ENCODE results near the gene UPF2. TPM values are rescaled to one million over a fixed set of nuclear protein-coding genes. Genes with fewer than 3 reads are reported as not detected.

Gene UPF2
- total and polyA plus RNA-seq, 10 of the 15 experiments (the other 5 are each of a cell fraction or from before 2014, with no cell fraction given), result 21.0 to 44.4 (median 25.9) TPM

- SMC1A ChIA-PET (ENCODE audit: uncharacterized antibody, unreplicated experiment), result interaction anchor here (1.7 kb wide), 1 partner anchor 17 kb away, joined by 5 read pairs; no protein-coding TSS in a partner anchor
- TF ChIP-seq IKZF1 (conservative IDR thresholded peaks at IDR 0.05), result no peak
Measured at GRCh38 chr10:12056748-12057147, 14.1 kb upstream of the UPF2 start.

GRCh38 chr10:12055732-12056131 lies 13.1 kb upstream of the UPF2 start:
- RAD21 ChIA-PET (ENCODE audit: unreplicated experiment), result interaction anchor here (1.2 to 1.5 kb wide), 2 partner anchors 13 to 30 kb away, joined by 4 to 7 read pairs; partner anchors contain the start of gene UPF2
- no peaks in the 10 kb centered on the region for H4K20me1 ChIP-seq (ENCODE audit: control insufficient read depth, insufficient read depth)
- no TSS peak for BruUV-seq (replicated peaks)
- TF ChIP-seq NFYB (IDR thresholded peaks at IDR 0.05; ENCODE audit: insufficient read depth, low read depth, low read length) (no peak), ETV6 (conservative IDR thresholded peaks at IDR 0.05 in 1 of 2, IDR thresholded peaks at IDR 0.05 in 1 of 2; ENCODE audit: borderline replicate concordance in 1 of 2, low read depth in 1 of 2) (no peak), ZBTB4 (CRISPR knock-in tag; IDR thresholded peaks at IDR 0.05) (no peak), CHD1 (IDR thresholded peaks at IDR 0.05; ENCODE audit: low read depth, low read length) (no peak), HDAC2 (IDR thresholded peaks at IDR 0.05) (no peak), ZZZ3 (IDR thresholded peaks at IDR 0.05; ENCODE audit: control insufficient read depth, insufficient read length, low read depth) (no peak), ATF2 (IDR thresholded peaks at IDR 0.05; ENCODE audit: low read length) (no peak), PAX8 (IDR thresholded peaks at IDR 0.05) (no peak), YY1 (IDR thresholded peaks at IDR 0.05; ENCODE audit: low read depth, low read length) (no peak), CBFB (IDR thresholded peaks at IDR 0.05; ENCODE audit: low read depth) (no peak), CBX3 (IDR thresholded peaks at IDR 0.05; ENCODE audit: borderline replicate concordance, low read depth) (no peak)

More at GRCh38 chr10:12056748-12057147, 14.1 kb upstream of the UPF2 start:
- H3K27ac ChIP-seq (ENCODE audit: control insufficient read depth, insufficient read depth), result no peak overlapping the region
- ChIA-PET CTCF (no interaction called here), RAD21 (ENCODE audit: unreplicated experiment) (interaction anchor here (0.7 to 1.5 kb wide), 2 partner anchors 31 to 283 kb away, joined by 4 read pairs; no protein-coding TSS in a partner anchor), POLR2A (interaction anchor here (0.6 to 1.0 kb wide), 3 partner anchors 47 to 107 kb away, joined by 3 to 9 read pairs (median 5); no protein-coding TSS in a partner anchor)
- in situ Hi-C loops (cut with MboI), result no loop called here
- H3K9me3 ChIP-seq (replicated peaks; ENCODE audit: control insufficient read depth, insufficient read depth, low read length), result no peaks in the 10 kb centered on the region
- DNase-seq (ENCODE audit: low read depth, low spot score), result no peak
- no peak overlapping the region for H3K9ac ChIP-seq (ENCODE audit: control insufficient read depth, insufficient read depth, low read length)
- H3K36me3 ChIP-seq (ENCODE audit: control insufficient read depth in 2 of 2, insufficient read depth in 2 of 2, low read length in 1 of 2), result no peaks in the 10 kb centered on the region
- H3K79me2 ChIP-seq (ENCODE audit: control insufficient read depth, insufficient read depth, low read length), result no peaks in the 10 kb centered on the region
- 75% methylated on average over 4 of the region's 4 CpGs for WGBS (ENCODE audit: insufficient coverage, insufficient replicate concordance, low lambda C conversion rate, missing lambda C conversion rate)
- no peak overlapping the region for H3K4me2 ChIP-seq (ENCODE audit: control insufficient read depth, insufficient read depth)
- no TSS peak for BruUV-seq (replicated peaks)
- no peak for ATAC-seq
- no peak overlapping the region for H3K4me3 ChIP-seq
- H2AFZ ChIP-seq (ENCODE audit: control insufficient read depth, low read depth, low read length), result no peak overlapping the region
- H3K4me1 ChIP-seq (ENCODE audit: control insufficient read depth, insufficient read depth, low read length), result peaks cover 15% of the 10 kb centered on the region
- no peak for FAIRE-seq
- H4K20me1 ChIP-seq (ENCODE audit: control insufficient read depth, insufficient read depth), result no peaks in the 10 kb centered on the region
- no peaks in the 10 kb centered on the region for H3K27me3 ChIP-seq (replicated peaks in 1 of 2; ENCODE audit: control insufficient read depth in 2 of 2, insufficient read depth in 2 of 2, low read length in 1 of 2)
- intact Hi-C loops (cut with micrococcal nuclease; ENCODE audit: unreplicated experiment), result no loop called here

More at GRCh38 chr10:12055732-12056131, 13.1 kb upstream of the UPF2 start:
- Histone ChIP-seq H3K4me2 (ENCODE audit: control insufficient read depth, insufficient read depth) (no peak overlapping the region), H3K4me3 (no peak overlapping the region), H3K9ac (ENCODE audit: control insufficient read depth, insufficient read depth, low read length) (no peak overlapping the region), H3K27ac (ENCODE audit: control insufficient read depth, insufficient read depth) (no peak overlapping the region), H3K4me1 (ENCODE audit: control insufficient read depth, insufficient read depth, low read length) (peaks cover 24% of the 10 kb centered on the region), H3K79me2 (ENCODE audit: control insufficient read depth, insufficient read depth, low read length) (no peaks in the 10 kb centered on the region), H2AFZ (ENCODE audit: control insufficient read depth, low read depth, low read length) (no peak overlapping the region), H3K9me3 (replicated peaks; ENCODE audit: control insufficient read depth, insufficient read depth, low read length) (no peaks in the 10 kb centered on the region), H3K27me3 (replicated peaks in 1 of 2; ENCODE audit: control insufficient read depth in 2 of 2, insufficient read depth in 2 of 2, low read length in 1 of 2) (no peaks in the 10 kb centered on the region), H3K36me3 (ENCODE audit: control insufficient read depth in 2 of 2, insufficient read depth in 2 of 2, low read length in 1 of 2) (no peaks in the 10 kb centered on the region)
- intact Hi-C loops (cut with micrococcal nuclease; ENCODE audit: unreplicated experiment), result no loop called here
- no peak for DNase-seq (ENCODE audit: low read depth, low spot score)
- POLR2A ChIA-PET, result interaction anchor here (1.0 kb wide), 1 partner anchor 48 kb away, joined by 3 read pairs; no protein-coding TSS in a partner anchor
- FAIRE-seq, result no peak
- 93% methylated on average over 4 of the region's 5 CpGs for WGBS (ENCODE audit: insufficient coverage, insufficient replicate concordance, low lambda C conversion rate, missing lambda C conversion rate)
- SMC1A ChIA-PET (ENCODE audit: uncharacterized antibody, unreplicated experiment), result interaction anchor here (1.4 to 4.6 kb wide), 4 partner anchors 11 to 21 kb away, joined by 3 to 26 read pairs (median 6); partner anchors contain the start of gene UPF2
- CTCF ChIA-PET, result interaction anchor here (0.7 kb wide), 1 partner anchor 56 kb away, joined by 3 read pairs; no protein-coding TSS in a partner anchor
- no peak for ATAC-seq
- in situ Hi-C loops (cut with MboI), result no loop called here

All from GM12878 (cell line).